HG03064 (cell line): Measurements from ENCODE around the gene BTBD8.

Experiments
- ATAC-seq: cut with Tn5 transposase; IDR thresholded peaks from one replicate; pipeline ENCODE4 v1.9.1; 2021; ENCODE audit warnings: low read depth; ENCODE audit not compliant: unreplicated experiment

Gene BTBD8

DNA sequence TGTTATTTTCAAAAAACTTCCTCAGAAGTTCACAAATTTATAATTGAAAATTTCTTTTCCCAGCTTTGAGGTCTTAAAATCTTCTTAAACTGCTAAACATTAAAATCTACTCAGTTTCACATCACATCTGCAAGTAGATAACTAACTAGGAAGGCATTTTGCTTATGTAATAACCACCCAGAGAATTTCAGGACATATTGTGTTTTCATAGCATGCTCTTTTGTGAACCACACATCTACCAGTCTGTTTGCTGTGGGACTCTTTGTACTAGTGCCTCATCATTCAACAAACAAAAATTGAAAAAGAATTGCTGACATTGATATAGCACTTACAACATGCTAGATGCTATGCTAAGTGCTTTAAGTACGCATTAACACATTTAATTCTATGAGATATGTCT, 105.9 kb downstream of the BTBD8 start:
- no peak for ATAC-seq

GRCh38 chr1:92188436-92189255, 108.5 kb downstream of the BTBD8 start:
- no peak for ATAC-seq

DNA sequence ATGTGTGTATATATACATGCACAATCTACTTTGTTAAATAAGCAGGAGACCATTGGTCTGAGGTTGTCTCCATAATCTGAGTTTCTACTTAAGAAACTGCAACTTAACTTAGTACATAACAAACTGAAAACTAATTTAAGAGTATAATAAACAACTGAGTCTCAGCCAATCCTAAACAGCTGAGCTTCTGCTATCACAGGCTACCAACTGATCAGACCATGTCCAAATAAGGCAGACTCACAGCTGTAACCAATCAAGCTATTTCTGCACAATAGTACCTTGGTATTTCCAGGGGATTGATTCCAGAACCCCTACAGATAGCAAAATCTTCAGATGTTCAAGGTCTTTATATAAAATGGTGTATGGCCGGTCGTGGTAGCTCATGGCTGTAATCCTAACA, 111.6 kb downstream of the BTBD8 start:
- no peak for ATAC-seq

DNA sequence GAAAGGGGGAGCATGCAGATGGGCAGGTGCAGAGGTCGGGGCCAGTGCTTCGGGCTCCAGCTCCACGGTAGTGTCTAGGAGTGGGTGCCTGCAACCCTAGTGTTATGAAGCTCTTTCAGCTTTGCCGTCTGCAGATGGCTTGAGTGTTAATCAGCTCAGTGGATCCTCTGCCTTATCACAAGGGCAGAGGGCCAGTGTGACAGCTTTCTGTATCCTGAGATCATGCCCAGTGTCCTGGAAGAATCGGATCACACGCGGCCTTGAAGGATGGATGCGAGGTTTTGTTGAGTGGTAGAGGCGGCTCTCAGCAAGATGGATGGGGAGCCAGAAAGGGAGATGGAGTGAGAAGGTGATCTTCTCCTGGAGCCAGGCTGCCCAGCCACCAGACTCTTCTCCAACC, 112.1 kb downstream of the BTBD8 start:
- no peak for ATAC-seq

DNA sequence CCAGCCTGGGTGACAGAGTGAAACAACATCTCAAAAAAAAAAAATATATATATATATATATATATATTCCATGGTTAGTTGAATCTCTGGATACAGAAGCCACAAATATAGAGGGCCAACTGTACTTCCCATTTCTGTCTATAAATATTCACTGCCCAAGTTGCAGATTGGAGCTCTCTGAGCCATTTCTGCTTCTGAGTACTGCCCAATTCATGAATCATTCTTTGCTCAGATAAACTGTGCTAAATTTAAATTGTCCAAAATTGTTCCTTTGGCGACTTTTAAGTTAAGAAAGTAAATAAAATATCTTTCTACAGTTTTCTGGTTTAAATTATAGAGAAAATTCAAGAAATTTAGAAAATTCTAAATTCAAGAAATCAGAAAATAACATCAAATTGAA, 114.4 kb downstream of the BTBD8 start:
- no peak for ATAC-seq

DNA sequence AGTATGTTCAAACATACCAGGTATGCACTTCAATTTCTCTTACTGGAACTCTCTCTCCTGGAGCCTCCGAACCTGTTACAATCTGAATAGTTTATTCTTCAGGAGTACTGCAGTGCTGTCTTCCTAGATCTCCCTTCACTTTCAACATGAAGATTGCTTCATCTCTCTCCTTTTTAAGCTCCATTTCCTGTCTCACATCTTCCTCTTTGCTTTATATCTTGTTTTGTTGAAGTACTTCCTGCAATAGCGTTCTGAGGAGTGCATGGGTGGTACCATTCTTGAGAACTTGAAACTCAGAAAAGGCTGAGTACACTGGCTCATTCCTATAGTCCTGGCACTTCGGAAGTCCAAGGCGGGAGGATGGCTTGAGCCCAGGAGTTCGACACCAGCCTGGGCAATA, 121.8 kb downstream of the BTBD8 start:
- ATAC-seq = no peak

GRCh38 chr1:92203105-92203504, 123.0 kb downstream of the BTBD8 start:
- ATAC-seq = no peak

GRCh38 chr1:92210701-92211100, 130.6 kb downstream of the BTBD8 start:
- no peak for ATAC-seq

DNA sequence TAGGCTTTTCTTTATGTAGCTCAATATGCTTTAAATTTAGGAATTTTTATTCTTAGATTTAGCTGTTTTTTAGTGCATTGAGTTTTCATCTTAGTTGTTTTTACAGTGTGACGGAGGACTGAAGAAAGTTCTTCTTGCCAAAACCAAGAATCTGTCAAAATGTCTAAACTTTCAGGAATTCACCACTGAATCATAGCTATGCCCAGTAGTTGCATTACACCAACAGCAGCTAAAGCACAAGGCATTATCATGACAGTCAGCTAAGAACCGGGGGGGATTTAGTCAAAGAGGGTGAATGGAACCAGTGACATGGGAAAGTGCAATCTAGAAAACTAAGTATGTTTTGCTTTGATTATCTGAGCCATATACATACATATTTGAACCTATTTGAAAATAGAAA, 131.0 kb downstream of the BTBD8 start:
- no peak for ATAC-seq

DNA sequence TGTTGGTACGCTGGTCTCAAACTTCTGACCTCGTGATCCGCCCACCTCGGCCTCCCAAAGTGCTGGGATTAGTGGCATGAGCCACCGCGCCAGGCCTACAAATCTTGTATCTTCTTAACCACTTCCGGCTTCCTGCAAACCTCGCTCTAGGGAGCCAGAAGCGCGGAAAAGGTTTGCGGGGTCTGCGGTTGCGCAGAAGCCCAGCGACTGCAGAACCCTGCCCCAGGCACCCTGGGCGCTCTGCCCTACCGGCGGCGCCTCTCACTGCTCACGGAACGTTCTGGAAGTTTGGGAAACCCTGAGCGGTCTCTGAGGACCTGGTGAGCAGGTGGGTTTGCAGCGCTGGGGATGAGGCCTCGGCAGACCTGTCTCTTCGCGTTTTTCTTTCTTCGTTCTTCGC, 137.6 kb downstream of the BTBD8 start, which contains the start of gene C1orf146:
Gene C1orf146, plus strand, starts transcription at position 195 of the 400 bp plus-strand sequence. CDS start 13,506 bp downstream, outside the sequence.
- no peak for ATAC-seq

DNA sequence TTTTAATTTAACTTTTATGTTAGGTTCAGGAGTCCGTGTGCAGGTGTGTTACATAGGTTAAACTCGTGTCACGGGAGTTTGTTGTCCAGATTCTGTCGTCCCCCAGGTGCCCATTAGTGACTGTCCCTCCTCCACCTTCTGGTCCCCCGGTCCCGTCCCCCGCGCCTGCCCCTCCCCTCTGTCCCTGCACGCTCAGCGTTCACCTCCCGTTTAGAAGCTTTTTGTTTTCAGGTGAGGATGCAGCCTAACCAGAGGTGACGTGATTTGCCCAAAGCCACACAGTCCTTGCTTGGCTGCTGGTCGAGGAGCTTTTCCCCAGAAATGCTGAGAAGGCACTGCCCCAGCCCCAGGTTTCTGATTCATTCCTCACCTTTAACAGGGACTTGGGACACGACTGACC, 138.4 kb downstream of the BTBD8 start:
- no peak for ATAC-seq

GRCh38 chr1:92219028-92219427, 138.9 kb downstream of the BTBD8 start:
- ATAC-seq = no peak

GRCh38 chr1:92228401-92228800, 148.3 kb downstream of the BTBD8 start:
- ATAC-seq = no peak

DNA sequence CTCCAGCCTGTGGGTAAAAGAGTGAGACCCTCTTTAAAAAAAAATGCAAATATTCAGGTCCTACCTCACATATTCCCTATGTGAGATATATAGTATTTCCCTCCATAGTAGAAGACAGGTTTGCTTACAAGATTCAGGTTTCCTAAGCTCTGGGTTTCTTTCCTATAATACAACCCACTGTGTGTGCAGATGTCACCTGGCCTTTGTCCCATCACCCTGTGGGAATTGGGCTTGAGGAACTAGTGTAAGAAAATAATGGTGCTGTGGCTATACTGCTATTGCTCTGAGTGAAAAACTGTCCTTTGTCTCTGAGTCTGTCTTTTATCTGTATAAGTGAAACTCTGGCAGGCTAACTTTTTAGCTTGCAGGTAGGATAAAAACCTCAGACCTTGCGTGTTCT, 150.6 kb downstream of the BTBD8 start:
- ATAC-seq = no peak
